SH-SY5Y (cell line): ENCODE results near the gene MCM10.

ENCODE experiments used
- GATA2 ChIP-seq: IDR thresholded peaks from 2 replicates; pipeline ENCODE4 v1.6.1; 2011; ENCODE audit warnings: mild to moderate bottlenecking, low read depth, low read length
- GATA3 ChIP-seq: IDR thresholded peaks from 2 replicates; pipeline ENCODE4 v1.6.1; 2011; ENCODE audit warnings: low read depth, mild to moderate bottlenecking, low read length, moderate library complexity

DNA sequence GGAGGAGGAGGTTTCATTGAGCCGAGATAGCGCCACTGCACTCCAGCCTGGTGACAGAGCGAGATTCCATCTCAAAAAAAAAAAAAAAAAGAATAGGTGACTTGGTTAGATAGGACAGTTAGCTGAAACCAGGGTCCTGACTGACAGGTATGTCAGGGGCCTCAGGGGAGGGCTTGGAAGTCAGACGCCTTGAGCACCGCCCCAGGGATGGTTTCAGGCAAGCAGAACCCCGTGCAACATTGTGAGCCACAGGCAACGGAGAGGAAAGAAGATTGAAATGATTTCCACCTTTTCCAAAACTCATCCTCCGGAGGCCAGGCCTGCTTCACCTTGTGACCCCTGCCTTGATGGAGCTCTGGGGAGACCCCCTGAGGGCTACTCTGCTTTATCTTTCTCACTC, 64.2 kb downstream of the MCM10 start:
- no peak for TF ChIP-seq GATA3
- TF ChIP-seq GATA2: no peak
